IPS-18a (cell line): ENCODE measurements around the gene RILP.

Experiments used
- H3K27ac ChIP-seq: one replicate; pipeline ENCODE4 v1.5.1; 2013; ENCODE audit warnings: low read length
- H3K27me3 ChIP-seq: one replicate; pipeline ENCODE4 v1.6.1; 2013; ENCODE audit warnings: mild to moderate bottlenecking, low read length; ENCODE audit not compliant: control insufficient read depth, insufficient read depth
- H3K36me3 ChIP-seq: one replicate; pipeline ENCODE4 v1.6.1; 2013; ENCODE audit warnings: low read depth, low read length; ENCODE audit not compliant: control insufficient read depth
- H3K4me1 ChIP-seq: one replicate; pipeline ENCODE4 v1.6.1; 2013; ENCODE audit warnings: low read depth, low read length; ENCODE audit not compliant: control insufficient read depth
- H3K4me3 ChIP-seq: one replicate; pipeline ENCODE4 v1.5.1; 2013; ENCODE audit warnings: low read length
- H3K9ac ChIP-seq: one replicate; pipeline ENCODE4 v1.6.1; 2013; ENCODE audit warnings: mild to moderate bottlenecking, low read length, moderate library complexity
- H3K9me3 ChIP-seq: one replicate; pipeline ENCODE4 v1.6.1; 2013; ENCODE audit warnings: low read depth, low read length; ENCODE audit not compliant: control insufficient read depth

RILP gene

DNA sequence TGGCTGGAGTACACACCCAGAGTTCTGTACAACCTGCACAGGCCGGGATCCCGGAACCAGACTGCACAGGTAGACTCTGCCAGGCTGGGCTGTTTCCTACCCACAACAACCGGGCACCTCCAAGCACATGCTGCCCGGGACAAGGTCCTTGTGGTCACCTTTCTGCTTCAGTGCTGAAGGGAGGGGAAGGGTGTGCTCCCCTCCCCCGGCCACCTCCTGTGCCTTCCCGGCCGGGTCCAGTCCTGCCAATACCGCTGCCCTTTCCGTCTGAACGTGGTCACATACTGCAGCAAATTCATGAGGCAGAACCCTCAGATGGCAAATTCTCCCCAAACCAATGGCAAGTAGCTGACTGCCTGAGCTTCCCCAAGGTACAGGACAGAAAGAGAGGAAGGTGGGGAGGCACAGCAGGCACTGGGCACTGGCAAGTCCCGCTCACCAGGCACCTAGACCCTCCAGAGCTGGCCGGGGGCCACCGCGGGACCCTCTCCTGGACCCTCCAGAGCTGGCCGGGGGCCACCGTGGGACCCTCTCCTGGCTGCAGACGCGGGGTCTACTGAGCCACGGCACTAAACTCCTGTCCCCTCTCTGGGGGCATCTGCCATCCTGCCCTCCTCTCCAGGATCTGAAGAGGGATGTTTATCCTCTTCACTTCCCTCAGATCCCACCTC, 43.9 kb downstream of the RILP start:
- no peaks in the 10 kb centered on the region for H3K9me3 ChIP-seq
- no peak overlapping the region for H3K27ac ChIP-seq
- H3K4me1 ChIP-seq: peaks cover 7% of the 10 kb centered on the region
- no peaks in the 10 kb centered on the region for H3K36me3 ChIP-seq
- H3K4me3 ChIP-seq: no peak overlapping the region
- no peaks in the 10 kb centered on the region for H3K27me3 ChIP-seq
- no peak overlapping the region for H3K9ac ChIP-seq

DNA sequence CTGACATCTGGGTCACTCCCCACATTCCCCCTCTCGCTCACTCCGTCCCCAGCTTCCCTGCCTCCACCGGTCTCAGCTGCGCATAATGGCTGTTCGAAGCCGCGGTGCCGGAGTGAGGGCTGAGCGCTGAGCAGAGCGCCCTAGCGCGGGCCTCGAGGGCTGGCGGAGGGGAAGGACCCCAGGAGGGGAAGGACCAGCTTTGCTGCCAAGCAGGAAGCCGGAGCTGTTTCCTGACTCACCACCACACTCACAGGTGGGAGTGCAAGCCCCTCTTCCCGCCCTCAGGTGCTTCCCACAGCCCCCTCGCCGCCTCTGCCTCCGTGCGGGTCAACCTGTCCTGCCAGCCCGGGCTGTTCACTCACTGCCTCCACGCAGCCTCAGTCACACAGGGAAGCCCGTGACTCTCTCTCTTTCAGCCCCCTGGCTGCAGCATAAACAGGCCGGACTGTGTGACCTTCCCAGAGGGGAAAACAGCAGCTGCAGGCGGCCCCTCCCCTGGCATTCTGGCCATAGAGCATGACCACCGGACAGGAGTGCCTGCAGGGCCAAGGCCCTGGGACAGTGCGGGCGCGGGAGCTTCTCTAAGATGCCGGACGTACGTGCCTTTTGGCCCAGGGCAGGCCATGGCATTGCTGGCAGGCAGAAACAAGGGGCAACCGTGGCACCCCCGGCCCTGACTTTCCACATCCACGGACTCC, 44.7 kb downstream of the RILP start:
- peak overlapping the region; percentile 29 for H3K4me3 ChIP-seq
- peaks cover 7% of the 10 kb centered on the region for H3K4me1 ChIP-seq
- H3K9me3 ChIP-seq: no peaks in the 10 kb centered on the region
- no peaks in the 10 kb centered on the region for H3K36me3 ChIP-seq
- no peak overlapping the region for H3K9ac ChIP-seq
- H3K27me3 ChIP-seq: no peaks in the 10 kb centered on the region
- no peak overlapping the region for H3K27ac ChIP-seq

DNA sequence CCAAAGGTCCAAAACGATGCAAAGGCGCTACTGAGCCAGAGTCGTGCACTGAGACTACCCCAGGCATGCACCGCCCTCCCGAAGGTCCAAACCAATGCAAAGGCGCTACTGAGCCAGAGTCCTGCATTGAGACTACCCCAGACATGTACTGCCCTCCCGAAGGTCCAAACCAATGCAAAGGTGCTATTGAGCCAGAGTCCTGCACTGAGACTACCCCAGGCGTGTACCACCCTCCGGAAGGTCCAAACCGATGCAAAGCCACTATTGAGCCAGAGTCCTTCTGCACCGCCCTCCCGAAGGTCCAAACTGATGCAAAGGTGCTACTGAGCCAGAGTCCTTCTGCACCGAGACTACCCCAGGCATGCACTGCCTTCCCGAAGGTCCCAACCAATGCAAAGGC, 48.1 kb downstream of the RILP start:
- H3K27ac ChIP-seq: no peak overlapping the region
- no peak overlapping the region for H3K9ac ChIP-seq
- peaks cover 7% of the 10 kb centered on the region for H3K4me1 ChIP-seq
- no peak overlapping the region for H3K4me3 ChIP-seq
- no peaks in the 10 kb centered on the region for H3K27me3 ChIP-seq
- H3K9me3 ChIP-seq: no peaks in the 10 kb centered on the region
- H3K36me3 ChIP-seq: no peaks in the 10 kb centered on the region

DNA sequence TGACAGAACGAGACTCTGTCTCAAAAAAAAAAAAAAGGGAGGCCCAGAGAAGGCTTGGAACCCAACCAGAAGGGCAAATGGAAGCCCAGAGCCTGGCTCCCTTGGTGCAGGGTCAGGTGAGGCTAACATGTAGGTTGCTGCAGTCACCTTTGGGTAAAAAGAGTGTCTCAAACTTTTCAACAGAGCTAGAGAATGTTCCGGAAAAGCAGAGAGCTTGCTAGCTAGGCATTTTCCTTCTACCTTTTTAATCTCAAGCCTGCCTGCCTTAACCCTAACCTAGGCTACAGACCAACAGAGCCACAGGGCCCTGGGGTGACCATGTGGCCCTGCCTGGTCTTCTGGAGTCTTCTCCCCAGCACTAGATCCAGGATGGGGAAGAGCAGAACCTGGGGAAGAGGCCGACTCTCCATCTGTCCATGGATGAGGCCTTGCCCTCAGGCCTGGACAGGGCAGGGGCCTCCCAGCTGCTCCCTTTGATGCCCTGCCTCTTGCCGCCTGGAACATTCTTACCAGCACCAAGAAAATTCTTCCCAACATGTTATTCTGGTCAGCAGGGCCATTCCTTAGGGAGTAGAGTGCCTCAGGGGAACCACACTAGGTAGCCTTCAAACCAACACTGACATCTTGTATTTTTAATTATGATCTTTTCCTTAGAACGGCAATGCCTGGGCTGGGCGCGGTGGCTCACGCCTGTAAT, 51.1 kb downstream of the RILP start:
- H3K9me3 ChIP-seq: no peaks in the 10 kb centered on the region
- no peak overlapping the region for H3K9ac ChIP-seq
- H3K27me3 ChIP-seq: no peaks in the 10 kb centered on the region
- no peaks in the 10 kb centered on the region for H3K36me3 ChIP-seq
- no peaks in the 10 kb centered on the region for H3K4me1 ChIP-seq
- no peak overlapping the region for H3K27ac ChIP-seq
- H3K4me3 ChIP-seq: no peak overlapping the region

DNA sequence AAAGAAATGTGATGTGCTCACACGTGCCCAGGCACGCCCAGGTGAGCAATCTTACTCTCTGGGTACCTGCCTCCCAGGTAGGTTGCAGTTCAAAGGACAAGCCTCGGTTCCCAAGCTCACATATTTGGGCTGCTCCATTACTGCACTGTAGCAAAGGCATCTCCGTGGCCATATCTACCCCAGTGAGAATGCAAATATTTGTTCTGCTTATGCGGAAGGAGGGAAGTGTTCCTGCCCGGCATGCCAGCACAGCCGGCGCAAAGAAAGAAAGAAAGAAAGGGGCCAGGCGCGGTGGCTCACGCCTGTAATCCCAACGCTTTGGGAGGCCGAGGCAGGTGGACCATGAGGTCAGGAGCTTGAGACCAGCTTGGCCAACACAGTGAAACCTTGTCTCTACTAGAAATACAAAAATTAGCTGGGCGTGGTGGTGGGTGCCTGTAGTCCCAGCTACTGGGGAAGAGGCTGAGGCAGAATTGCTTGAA, 51.8 kb downstream of the RILP start:
- no peaks in the 10 kb centered on the region for H3K27me3 ChIP-seq
- H3K9me3 ChIP-seq: no peaks in the 10 kb centered on the region
- H3K27ac ChIP-seq: no peak overlapping the region
- no peak overlapping the region for H3K9ac ChIP-seq
- H3K36me3 ChIP-seq: no peaks in the 10 kb centered on the region
- no peaks in the 10 kb centered on the region for H3K4me1 ChIP-seq
- no peak overlapping the region for H3K4me3 ChIP-seq
